GM03348 (cell line): ENCODE measurements around the gene ZFTA.
"Not testable (repeated sequence)": the region's sequence is repeated elsewhere in the genome, so short reads cannot be mapped to it uniquely, and the experiment has no call there.

Experiments used
- DNase-seq: peaks from one replicate; pipeline ENCODE4 v3.0.0; 2012; ENCODE audit warnings: low spot score

ZFTA gene

DNA sequence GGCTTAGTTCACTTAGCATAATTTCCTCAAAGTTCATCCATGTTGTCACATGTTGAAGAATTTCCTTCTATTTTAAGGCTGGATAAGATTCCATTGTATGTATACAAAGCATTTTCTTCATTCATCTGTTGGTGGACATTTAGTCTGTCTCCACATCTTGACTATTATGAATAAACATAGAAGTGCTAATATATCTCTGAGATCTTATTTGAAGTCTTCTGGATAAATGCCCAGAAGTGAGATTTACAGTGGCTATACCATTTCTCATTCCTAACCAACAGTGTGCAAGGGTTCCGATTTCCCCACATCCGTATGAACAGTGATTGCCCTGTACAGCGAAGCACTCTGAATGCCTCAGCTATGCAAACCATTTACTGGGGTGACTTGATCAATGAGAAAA, 6.6 kb upstream of the ZFTA start:
- no peak for DNase-seq

GRCh38 chr11:63771741-63772318, 3.3 kb upstream of the ZFTA start:
- not testable (repeated sequence) for DNase-seq

GRCh38 chr11:63770763-63771162, 2.2 kb upstream of the ZFTA start:
- no peak for DNase-seq

DNA sequence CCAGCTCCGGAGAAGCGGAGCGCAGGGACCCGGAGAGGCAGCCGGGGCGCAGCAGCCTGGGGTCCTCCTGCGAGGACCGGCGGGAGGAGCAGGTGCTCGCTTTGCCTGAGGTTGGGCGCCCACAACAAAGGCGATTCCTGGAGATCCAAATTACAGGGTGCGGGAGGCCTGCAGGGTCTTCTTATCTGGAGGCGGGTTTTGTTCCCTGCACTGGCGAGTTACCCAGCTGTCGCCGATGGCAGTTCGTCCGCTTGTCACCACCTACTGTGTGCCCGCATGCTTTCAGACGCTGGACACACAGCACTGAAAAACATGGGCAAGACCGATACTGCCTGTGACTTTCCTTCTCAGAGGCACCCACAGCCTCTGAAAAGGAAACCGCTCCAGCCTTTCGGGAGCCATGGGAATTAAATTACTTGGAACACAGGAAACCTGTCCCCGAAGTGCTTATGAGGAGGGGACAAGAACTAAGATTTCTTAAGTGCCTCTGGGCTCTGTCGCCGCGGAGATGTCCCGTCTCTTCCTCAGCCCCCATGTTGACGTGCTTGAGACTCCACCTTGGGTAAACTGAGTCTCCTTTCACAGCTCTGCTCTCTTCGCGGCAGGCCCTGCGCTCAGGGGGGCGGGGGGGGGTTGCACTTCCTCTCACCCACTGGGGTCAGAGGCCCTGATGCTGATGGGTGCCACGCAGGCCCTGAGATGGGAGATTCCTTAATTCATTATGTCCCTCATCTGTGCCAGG, 1.3 kb upstream of the ZFTA start:
- no peak for DNase-seq

DNA sequence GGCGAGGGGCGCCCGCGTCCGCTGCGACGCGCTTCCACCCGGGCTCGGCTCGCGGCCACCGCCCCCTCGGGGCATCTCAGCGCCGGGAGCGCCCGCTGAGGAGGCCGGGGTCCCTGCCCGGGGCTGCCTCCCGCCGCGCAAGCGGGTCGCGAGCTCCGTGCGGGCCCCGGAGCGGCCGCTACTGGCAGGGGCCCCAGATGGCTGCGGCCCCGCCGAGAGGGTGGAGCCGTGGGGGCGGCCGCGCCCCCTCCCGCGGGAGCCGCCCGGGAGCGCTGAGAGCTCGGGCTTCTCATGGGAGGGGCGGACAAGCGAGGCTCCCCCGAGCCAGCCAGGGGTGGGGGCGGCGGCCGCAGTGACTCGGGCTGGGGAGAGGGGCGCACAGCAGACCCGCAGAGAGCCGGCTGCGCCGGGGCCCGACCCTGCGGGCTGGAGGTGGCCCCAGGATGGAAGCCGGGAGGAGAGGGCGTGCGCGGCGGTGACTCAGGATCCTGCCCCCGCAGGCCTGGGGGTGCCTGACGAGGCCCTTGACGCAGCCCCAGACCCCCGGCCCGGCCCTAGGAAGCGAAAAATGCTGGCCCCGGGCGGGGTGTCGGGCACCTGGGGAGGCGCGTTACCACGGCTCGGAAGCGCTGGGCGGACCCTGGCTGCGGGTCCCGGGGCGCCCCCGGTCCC, 603 bp upstream of the ZFTA start:
- peak; percentile 93 for DNase-seq

DNA sequence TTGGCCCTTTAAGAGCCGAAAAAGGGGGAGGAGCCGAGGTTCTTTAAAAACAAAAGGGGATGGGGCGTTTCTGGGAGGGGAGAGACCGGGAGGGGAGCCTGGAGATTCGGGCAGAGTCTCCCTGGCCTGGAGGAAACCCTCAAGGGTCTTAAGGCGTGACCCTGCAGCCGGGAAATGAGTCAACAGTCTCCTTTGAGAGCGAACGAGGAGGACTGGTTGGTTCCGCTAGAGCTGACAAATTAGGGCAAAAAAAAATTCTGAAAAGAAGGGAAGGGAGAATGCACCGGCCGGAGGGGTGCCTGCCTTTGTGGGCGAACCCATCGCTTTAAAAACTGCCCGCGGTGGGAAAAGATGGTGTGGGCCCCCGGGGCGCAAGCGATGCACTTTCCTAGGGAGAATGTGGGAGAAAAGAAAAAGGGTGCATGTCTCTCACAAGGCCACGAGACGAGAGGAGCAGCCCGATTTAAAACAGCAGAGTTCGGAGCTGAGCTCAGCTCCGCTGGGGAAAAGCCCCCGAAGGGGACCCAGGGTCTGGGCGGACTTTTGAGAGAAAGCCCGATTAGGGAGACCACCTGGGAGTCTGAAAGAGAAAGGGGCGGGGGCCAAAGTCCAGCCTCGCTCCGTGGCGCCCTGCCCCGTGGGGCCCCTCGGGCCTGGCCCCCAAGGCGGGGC, 874 bp downstream of the ZFTA start:
- DNase-seq = peak; percentile 88

DNA sequence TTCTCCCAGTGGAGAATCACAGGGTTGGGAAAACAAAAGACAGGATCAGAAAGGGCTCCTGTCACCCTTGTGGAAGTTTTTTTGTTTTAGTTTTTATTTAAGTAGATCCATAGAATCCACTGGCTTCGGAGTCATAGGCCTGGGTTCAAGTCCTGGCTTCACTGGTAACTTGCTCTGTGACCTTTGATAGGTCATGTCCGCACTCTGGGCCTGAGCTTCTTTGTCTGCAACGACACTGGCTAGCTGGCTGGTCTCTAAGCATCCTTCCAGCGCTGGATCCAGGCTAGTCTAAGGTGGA, 1.4 kb downstream of the ZFTA start:
- no peak for DNase-seq

DNA sequence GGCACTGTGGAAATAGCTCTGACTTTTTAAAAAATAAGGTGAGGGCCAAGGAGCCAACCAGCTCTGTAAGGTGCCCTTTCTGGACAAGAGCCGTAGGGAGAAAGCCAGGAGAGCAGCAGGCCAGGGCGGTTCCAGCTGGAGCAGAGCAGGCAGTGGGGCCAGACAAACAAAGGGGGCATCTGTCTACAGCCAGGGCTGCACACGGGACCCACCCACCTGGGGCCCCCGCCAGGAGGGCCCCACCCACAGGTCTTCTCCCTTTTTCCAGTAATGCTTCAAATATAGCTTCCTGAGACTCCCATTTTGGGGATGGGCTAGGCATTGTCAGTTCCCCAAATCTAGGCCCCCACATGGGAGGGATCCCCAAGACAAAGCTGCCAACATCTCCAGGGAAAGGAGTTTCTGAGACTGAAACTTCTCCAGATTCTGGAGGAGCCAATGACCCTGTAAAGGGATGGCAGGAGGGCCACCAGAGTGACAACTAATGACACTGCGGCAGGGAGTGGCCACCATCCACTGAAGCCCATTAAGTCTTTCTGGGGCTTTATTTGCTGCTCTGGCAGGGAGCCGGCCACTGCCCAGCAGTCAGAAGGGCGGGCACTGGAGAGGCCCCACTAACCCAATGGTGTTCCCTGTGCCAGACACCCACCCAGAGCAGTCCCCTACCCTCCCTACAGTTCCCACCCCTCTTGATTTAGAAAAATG, 1.9 kb downstream of the ZFTA start:
- no peak for DNase-seq

DNA sequence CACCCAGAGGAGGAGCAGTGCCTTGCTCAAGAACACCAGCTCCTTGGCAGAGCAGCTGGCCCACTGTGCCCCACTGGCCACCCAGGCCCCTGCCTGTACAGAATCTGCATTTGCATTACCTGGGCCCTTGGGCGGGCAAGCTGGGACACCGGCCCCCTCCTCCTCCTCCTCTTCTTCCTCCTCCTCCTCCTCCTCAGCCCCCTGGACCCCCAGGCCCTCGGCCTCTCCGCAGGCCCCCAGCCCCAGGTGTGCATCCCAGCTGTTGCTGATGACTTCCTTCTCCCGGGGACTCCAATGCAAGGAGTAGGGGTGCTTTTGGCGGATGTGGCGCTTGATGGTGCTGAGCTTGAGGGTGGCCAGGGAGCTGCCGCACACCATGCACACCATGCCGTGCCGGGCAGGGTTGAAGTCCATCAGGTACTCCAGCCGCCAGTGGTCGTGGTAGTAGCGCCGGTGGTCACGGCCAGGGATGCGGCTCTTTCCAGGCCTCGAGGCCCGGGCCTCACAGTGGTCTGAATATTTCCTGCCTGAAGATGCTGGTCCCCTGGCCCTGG, 2.8 kb downstream of the ZFTA start:
- no peak for DNase-seq

- DNase-seq = no peak
These were observed 3.6 kb downstream of the ZFTA start for GRCh38 chr11:63764679-63765647.

DNA sequence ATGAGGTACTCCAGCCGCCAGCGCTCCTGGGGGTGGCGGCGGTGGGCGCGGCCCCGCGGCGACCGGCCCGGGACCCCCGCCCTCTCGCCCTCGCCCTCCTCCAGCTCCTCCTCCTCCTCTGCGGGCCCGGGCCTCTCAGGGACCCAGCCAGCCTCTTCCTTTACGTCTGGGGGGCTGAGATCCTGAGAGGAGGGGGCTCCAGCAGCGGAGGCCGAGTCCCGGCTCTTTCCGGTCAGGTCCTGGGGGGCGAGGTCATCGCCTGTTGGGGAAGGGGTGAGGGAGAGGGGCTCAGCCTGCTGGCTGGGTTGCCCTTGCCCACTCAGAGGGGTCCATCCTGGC, 4.3 kb downstream of the ZFTA start:
- DNase-seq = no peak

- DNase-seq = no peak
These were observed 4.9 kb downstream of the ZFTA start for GRCh38 chr11:63763496-63764339.

DNA sequence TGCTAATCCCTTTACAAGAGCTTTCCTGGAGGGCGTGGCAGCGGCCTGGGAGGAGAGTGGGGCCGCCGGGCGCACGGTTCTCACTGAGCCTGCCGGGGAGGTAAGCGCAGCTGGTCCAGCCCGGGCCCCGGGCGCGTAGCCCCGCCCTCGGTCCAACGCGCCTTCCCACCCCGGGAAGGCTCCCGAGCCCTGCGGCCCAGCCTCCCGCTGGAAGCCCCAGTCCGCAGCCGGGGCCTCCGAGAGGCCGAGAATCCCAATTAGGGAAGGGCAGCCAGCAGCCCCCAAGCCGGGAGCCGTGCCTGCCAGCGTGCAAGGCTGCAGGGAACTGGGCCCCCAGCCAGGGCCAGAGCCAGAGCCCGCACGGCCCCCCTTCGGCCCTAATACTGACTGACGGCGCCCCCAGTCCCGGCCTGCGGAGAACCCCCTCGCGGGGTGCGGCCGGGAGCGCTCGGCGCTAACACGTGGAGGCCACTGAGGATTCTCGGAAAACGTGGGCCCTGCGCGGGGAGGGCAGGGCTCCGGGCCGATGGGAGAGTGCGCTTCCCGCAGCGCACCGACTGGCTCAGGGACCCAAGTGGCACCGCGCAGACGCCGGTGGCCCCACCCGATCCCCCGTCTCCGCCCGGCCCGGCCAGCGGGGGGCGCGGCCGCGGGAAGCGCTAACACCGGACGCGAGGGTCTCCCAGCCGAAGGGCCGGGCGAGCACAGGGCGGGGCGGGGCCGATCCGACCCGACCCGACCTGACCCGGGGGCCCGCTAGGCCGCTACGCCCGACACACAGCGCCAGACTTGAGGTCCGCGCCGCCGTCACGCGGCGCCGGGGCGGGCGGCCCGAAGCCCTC, 5.7 kb downstream of the ZFTA start:
- no peak for DNase-seq

- no peak for DNase-seq
These were observed 6.5 kb downstream of the ZFTA start for GRCh38 chr11:63761931-63762653.

DNA sequence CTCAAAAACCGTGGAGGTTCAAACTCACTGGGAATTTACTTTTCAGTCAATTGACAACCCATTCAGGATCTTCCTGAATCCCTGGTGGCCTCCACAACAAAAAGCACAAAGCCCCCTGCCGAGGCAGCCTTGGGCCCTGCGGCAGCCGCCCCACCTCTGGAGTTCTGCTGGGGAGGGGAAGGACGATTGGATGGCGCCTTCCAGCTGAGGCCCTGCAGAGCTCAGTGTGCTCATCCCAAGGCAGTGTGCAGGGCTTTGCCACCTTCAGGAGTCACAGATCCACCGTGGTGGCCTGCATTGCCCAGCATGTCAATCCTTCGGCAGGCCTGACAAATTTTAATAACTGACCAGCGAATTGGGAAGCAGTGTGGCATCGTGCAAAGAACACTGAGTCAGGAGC, 7.4 kb downstream of the ZFTA start:
- DNase-seq = no peak

- no peak for DNase-seq
These were observed 8.0 kb downstream of the ZFTA start for GRCh38 chr11:63760487-63761079.

GRCh38 chr11:63756919-63757761, 11.4 kb downstream of the ZFTA start:
- no peak for DNase-seq
